ENCODE results near the gene SLC22A4. TPM values are rescaled to one million over a fixed set of nuclear protein-coding genes. Genes with fewer than 3 reads are reported as not detected.
A peak's percentile ranks its signal among the peaks of the same experiment; 100 is the strongest.

Gene SLC22A4
- total RNA-seq, 6 donors from 2014 or later, result 3.9 to 17.8 (median 8.1) TPM

DNA sequence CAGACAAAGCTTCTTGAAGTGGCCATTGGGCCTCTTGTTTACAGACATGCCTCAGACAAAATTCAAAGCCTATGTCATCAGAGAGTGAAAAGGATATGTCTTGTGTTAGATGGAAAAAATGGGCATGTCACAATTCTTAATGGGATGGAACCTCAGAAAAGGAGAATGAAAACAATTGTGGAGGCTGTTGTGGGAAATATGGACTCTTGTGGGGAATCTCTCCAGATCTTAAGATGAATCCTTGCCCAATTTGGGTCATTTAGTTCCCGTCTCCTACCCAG, 94.8 kb downstream of the SLC22A4 start:
- TF ChIP-seq EP300 (IDR thresholded peaks at IDR 0.05) (no peak), POLR2A (IDR thresholded peaks at IDR 0.05) (no peak), POLR2AphosphoS5 (IDR thresholded peaks at IDR 0.05) (no peak)
- TF ChIP-seq, protein P1, sequence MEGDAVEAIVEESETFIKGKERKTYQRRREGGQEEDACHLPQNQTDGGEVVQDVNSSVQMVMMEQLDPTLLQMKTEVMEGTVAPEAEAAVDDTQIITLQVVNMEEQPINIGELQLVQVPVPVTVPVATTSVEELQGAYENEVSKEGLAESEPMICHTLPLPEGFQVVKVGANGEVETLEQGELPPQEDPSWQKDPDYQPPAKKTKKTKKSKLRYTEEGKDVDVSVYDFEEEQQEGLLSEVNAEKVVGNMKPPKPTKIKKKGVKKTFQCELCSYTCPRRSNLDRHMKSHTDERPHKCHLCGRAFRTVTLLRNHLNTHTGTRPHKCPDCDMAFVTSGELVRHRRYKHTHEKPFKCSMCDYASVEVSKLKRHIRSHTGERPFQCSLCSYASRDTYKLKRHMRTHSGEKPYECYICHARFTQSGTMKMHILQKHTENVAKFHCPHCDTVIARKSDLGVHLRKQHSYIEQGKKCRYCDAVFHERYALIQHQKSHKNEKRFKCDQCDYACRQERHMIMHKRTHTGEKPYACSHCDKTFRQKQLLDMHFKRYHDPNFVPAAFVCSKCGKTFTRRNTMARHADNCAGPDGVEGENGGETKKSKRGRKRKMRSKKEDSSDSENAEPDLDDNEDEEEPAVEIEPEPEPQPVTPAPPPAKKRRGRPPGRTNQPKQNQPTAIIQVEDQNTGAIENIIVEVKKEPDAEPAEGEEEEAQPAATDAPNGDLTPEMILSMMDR (IDR thresholded peaks at IDR 0.05), result no peak
- WGBS, 2 donors, result 100% methylated on average over 1 of the region's 1 CpG
- Histone ChIP-seq H3K27ac (peak overlapping the region; percentile 84 to 92 (median 86)), H3K27me3 (no peaks in the 10 kb centered on the region), H3K4me1 (peaks cover 41 to 52% (median 46%) of the 10 kb centered on the region in 4 donors), H3K4me3 (no peak overlapping the region), H3K36me3 (peaks cover 3 to 22% (median 16%) of the 10 kb centered on the region in 4 donors), H3K9me3 (no peaks in the 10 kb centered on the region)
- ATAC-seq (ENCODE audit: low FRiP score in 2 of 2), result no peak
- no peak for DNase-seq

GRCh38 chr5:132389585-132390286, 95.5 kb downstream of the SLC22A4 start:
- Histone ChIP-seq H3K27ac (peak overlapping the region; percentile 84 to 92 (median 86)), H3K4me1 (peaks cover 41 to 52% (median 46%) of the 10 kb centered on the region in 4 donors), H3K9me3 (no peaks in the 10 kb centered on the region), H3K36me3 (peaks cover 5 to 23% (median 18%) of the 10 kb centered on the region in 4 donors), H3K27me3 (no peaks in the 10 kb centered on the region), H3K4me3 (no peak overlapping the region)
- TF ChIP-seq POLR2AphosphoS5 (IDR thresholded peaks at IDR 0.05), result peak in 1 of 2 donors; percentile 48
- no peak for TF ChIP-seq POLR2A (IDR thresholded peaks at IDR 0.05)
- TF ChIP-seq, protein P1 (IDR thresholded peaks at IDR 0.05), result no peak
- TF ChIP-seq EP300 (IDR thresholded peaks at IDR 0.05), result no peak
- peak in 1 of 2 donors; percentile 62 for DNase-seq
- 93 to 95% methylated on average over 10 of the region's 10 CpGs for WGBS, 2 donors
- ATAC-seq (ENCODE audit: low FRiP score in 2 of 2), result peak in 1 of 2 donors; percentile 70

- H3K27me3 ChIP-seq, result no peaks in the 10 kb centered on the region
- no peak for ATAC-seq (ENCODE audit: low FRiP score in 2 of 2)
- H3K4me3 ChIP-seq, result no peak overlapping the region
- TF ChIP-seq, protein P1 (IDR thresholded peaks at IDR 0.05), result no peak
- TF ChIP-seq POLR2A (IDR thresholded peaks at IDR 0.05) (no peak), EP300 (IDR thresholded peaks at IDR 0.05) (no peak), POLR2AphosphoS5 (IDR thresholded peaks at IDR 0.05) (no peak)
- peaks cover 33 to 43% (median 37%) of the 10 kb centered on the region in 4 donors for H3K4me1 ChIP-seq
- WGBS, 2 donors, result 66 to 88% methylated on average over 5 of the region's 5 CpGs
- DNase-seq, result no peak
- H3K9me3 ChIP-seq, result no peaks in the 10 kb centered on the region
- peak overlapping the region in 3 of 4 donors; percentile 15 to 89 (median 33) for H3K27ac ChIP-seq
- peaks cover 5 to 35% (median 19%) of the 10 kb centered on the region in 4 donors for H3K36me3 ChIP-seq
These were observed 97.1 kb downstream of the SLC22A4 start for GRCh38 chr5:132391247-132391646.

GRCh38 chr5:132391870-132392269, 97.7 kb downstream of the SLC22A4 start:
- Histone ChIP-seq H3K4me1 (peaks cover 27 to 37% (median 31%) of the 10 kb centered on the region in 4 donors), H3K27ac (peak overlapping the region in 2 of 4 donors; percentile 33 to 89)

More at GRCh38 chr5:132391870-132392269, 97.7 kb downstream of the SLC22A4 start:
- no peak for TF ChIP-seq POLR2A (IDR thresholded peaks at IDR 0.05)
- TF ChIP-seq, protein P1 (IDR thresholded peaks at IDR 0.05), result no peak
- no peak for TF ChIP-seq EP300 (IDR thresholded peaks at IDR 0.05)
- no peak for TF ChIP-seq POLR2AphosphoS5 (IDR thresholded peaks at IDR 0.05)
- Histone ChIP-seq H3K4me3 (no peak overlapping the region), H3K27me3 (no peaks in the 10 kb centered on the region), H3K9me3 (no peaks in the 10 kb centered on the region), H3K36me3 (peaks cover 5 to 35% (median 19%) of the 10 kb centered on the region in 4 donors)
- DNase-seq, result no peak
- no peak for ATAC-seq (ENCODE audit: low FRiP score in 2 of 2)

Data from upper lobe of left lung (tissue), 6 donors.